Stimulated activated CD8-positive, alpha-beta memory T cell treated with anti-CD3 and anti-CD28 coated beads, Interleukin-7, amount 100 ng/mL, for 24 hours (primary cell): ENCODE measurements around the gene DBF4B.

Source experiments
- DNase-seq: peaks from one replicate; pipeline ENCODE4 v3.0.0-alpha.2; 2020; ENCODE audit warnings: low read depth

Gene DBF4B

DNA sequence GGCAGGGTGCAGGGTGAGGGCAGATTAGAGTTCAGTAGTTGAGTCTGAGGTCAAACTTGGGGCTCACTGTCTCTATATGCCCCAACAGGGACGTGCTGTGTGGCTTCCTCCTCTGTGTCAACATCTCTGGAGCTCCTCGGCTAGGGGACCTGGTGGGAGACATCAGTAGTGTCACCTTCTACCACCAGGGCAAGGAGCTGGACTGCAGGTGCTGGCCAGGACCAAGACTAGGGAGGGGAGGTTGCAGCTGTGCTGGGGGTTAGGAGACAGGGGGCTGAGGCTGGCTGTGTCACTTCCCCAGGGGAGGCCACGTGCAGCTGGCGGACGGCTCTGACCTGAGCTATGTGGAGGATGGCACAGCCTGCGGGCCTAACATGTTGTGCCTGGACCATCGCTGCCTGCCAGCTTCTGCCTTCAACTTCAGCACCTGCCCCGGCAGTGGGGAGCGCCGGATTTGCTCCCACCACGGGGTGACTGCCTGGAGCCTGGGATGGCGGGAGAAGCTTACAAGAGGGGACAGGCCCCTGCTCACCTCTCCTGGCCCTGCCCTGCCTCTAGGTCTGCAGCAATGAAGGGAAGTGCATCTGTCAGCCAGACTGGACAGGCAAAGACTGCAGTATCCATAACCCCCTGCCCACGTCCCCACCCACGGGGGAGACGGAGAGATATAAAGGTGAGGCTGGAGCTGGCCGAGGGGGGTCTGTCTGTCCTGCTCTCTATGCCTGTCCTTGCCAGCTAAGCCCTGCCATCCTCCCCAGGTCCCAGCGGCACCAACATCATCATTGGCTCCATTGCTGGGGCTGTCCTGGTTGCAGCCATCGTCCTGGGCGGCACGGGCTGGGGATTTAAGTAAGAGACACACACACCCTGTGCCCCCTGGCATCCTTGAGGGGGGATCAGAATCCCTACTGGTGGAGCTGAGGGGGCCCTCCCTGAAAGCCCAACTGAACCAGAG is 69.2 kb downstream of the DBF4B start:
- DNase-seq = no peak

DNA sequence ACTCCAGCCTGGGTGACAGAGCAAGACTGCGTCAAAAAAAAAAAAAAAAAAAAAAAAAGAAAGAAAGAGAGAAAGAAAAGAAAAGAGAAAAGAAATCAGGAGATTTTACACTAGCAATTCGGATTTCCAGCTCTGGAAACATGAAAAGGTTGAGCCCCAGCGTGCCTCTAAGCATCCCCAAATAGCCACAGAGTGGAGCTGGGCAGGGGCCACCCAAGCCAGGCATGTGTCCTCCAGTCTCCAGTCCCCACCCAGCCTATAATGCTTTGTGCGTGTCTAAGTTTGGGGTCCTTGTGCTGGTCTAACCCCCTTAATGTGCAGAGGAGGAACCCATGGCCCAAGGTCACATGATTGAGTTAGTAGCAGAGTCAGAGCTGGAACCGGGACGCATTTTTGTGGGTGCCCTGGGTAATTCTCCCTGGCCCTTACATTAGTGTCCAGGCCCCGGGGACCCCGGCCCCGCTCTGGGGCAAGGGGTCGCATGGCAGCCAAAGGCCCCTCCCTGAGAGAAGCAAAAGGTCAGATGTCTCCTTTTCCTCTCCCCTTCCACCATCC is 70.3 kb downstream of the DBF4B start:
- DNase-seq = no peak

DNA sequence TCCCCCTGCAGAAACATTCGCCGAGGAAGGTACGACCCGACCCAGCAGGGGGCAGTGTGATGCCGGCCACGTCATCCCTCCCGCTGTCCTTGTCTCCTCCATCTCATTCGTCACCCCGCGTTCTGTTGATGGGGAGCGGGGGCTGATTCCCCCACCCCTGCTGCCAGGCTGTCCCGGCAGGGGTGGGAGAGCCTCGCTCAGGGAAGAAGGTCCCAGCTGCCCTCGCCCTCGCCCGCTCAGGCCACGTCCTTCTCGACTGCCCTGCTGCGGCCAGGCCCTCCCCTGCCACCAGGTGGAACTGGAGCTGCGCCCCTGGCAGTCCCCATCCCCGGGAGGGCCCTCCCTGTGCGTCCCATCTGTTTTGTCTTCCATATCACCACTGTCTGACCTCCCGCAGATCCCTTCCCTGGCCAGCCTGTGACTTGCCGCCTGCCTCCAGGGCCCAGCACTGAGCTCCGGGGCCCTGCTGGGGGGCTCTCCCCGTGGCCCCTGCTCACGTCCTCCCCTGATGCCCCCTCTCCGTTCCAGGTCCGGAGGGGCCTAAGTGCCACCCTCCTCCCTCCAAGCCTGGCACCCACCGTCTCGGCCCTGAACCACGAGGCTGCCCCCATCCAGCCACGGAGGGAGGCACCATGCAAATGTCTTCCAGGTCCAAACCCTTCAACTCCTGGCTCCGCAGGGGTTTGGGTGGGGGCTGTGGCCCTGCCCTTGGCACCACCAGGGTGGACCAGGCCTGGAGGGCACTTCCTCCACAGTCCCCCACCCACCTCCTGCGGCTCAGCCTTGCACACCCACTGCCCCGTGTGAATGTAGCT is 71.0 kb downstream of the DBF4B start:
- peak; percentile 77 for DNase-seq

DNA sequence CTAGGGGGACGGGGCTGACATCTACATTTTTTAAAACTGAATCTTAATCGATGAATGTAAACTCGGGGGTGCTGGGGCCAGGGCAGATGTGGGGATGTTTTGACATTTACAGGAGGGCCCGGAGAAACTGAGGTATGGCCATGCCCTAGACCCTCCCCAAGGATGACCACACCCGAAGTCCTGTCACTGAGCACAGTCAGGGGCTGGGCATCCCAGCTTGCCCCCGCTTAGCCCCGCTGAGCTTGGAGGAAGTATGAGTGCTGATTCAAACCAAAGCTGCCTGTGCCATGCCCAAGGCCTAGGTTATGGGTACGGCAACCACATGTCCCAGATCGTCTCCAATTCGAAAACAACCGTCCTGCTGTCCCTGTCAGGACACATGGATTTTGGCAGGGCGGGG is 71.7 kb downstream of the DBF4B start:
- DNase-seq = no peak

DNA sequence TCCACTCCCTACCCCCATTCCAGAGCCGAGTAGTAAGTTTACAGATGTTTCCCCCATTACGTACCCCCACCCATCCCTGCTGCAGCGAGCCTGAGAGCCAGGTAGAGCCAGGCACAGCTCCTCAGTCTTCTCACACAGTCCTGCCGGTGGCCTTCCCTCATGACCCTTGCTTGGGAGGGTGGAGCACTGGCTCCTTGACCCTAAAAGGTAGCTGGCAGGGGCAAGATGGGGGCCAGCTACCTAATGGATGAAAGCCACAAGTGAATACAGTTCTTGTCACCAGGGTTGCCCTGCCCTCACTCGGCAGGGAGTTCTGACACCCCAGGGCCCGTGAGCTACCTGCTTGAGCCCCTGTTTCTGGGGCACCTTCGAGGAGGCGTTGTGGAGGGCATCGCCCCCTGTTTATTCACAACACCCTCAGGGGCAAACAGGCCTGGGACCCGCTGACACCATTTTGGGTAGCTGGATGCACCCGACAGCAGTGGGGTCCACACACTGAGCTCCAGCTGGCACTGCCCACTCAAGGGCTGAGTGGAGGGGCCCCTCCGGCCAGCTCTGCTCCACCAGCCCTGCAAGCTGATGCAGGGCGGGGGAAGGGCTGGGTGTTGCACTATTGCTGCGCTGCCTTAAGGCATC is 72.5 kb downstream of the DBF4B start:
- no peak for DNase-seq

DNA sequence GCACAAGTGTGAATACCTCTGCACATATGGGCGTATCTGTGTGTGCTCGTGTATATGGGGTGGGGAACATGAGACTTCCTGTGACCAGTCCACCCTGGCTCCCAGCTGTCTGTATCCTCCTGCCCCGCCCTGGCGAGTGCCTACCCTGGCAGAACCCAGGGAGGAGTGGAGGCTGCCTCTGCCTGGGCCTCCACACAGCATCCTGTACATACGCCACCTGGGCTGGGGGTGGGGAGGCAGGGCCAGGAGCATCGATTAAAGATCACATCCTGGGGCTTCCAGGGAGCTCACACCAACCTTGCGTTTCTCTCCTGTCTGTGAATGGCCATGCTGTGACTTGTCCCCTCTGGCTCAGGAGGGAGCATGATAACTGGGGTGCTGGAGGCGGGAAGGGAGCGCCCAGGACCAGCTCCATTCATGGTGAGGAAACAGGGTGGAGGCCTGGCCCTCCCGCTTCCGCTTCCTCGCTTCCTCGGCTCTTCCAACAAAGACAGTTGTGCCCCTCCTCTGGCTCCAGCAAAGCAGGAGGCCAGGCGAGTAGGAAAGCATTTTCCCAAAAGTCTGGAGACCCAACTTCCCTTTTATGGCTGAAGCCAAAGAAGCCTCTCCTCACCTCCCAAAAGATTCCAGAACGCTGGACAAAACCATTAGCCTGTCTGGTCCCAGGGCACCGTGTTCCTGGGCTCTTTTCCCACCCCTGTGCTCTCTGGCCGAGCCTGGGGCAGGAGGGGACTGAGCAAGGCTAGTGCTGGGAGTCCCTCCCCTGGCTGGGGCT is 73.3 kb downstream of the DBF4B start:
- no peak for DNase-seq

DNA sequence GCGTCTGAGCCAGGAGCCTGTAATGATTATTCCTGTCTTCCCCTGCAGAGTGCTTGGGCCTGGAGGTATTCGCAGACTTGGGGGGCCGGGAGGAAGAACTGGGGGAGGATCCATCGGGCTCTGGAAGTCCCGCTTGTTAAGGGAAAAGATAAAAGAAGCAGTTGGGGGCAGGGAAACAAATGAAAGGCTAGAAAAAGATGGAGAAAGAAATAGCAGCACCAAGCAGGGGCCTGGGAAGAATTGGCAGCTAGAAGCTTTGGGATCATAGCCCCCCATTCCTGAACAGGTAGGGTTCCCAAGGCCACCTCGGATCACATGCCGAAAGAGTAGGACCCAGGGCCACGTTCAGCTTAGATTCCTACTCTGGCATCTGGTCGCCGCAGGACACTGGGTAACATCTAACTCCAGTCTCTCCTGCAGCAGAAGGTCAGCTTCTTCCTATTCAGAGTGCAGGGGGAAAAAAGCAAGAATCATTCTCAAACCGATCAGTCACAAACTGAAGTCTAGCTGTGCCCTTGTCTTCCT is 73.9 kb downstream of the DBF4B start:
- no peak for DNase-seq

DNA sequence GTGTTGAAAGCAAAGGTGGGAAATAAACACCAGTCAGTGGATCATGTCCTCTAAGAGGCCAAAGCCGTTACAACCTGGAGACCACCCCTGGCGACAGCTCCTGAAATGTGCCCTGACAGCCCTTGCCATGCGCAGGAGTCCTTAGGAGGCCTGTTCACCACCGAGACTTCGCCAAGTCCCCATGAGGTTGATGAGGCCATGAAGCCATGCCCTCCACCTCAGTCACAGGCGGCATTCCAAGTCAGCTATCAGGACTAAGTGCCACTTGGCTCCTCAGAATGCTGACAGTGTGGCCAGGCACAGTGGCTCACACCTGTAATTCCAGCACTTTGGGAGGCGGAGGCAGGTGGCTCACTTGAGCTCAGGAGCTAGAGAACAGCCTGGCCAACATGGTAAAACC is 77.5 kb downstream of the DBF4B start:
- DNase-seq = no peak

DNA sequence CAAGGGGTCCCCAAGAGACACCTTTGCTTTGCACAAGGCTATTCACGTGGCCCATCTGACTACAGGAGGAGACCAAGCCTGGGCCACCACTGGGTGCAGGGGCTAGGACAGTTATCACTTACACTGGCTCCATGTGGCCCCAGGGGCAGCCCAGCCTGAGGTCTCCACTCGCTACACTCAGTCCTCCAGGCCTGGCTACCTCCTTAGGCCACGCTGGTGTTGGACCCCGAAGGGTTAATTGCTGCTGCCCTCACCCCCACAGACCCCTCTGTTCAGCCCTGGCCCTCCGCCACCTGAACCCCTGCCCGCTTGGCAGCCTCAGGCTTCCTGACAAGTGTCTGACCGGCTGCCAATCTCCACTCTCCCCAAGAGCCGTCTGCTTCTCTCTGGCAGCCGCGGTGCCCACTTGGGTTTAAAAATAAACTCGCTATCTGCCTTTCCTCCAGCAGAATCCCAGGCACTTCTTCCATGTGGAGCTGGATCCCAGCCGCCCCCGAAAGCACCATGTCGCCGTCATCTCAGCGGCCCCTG is 78.2 kb downstream of the DBF4B start:
- no peak for DNase-seq

DNA sequence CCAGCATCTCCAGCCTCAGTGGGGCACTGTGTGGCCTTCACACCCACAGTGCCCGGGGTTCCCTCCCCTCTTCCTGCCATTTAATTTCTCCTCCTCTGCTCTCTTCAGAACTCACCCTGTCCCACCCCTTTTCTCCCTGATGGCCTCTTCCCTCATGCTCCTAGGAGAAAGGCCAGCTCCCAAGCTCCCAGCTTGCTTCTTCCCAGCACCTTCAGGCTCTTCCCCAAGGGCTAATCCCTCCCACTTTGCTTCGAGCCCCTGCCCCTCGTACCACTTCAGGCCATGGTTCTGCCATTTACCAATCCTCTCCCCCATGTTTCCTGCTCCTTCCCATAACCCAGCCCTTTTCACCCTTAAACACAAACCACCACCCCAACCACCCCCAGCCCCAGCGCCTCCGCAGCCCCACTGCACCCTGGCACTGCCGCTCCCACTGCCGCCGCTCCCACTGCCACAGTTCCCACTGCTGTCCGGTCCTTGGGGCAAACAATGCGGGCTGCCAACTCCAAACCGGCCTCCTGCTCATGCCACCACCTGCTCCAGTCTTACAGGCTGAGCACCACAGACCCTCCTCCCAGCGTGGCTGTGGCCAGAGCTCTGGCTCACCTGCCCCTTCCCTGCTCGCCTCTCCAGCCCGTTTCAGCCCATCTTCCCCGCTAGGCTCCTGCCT is 78.9 kb downstream of the DBF4B start:
- no peak for DNase-seq

DNA sequence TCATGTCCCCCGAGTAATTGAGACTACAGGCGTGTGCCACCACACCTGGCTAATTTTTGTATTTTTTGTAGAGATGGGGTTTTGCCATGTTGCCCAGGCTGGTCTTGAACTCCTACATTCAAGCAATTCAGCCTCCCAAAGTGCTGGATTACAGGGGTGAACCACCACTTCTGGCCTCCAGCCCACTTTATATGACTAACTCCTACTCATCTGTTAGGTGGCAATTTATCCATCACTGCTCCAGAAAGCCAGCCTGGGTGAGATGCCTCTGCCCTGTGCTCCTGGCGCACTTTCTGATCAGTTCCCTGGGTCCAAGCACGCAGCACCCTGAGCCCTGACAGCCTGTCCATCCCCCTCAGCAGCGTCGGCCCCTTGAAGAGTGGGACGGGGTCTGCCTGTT is 79.7 kb downstream of the DBF4B start:
- DNase-seq = no peak

DNA sequence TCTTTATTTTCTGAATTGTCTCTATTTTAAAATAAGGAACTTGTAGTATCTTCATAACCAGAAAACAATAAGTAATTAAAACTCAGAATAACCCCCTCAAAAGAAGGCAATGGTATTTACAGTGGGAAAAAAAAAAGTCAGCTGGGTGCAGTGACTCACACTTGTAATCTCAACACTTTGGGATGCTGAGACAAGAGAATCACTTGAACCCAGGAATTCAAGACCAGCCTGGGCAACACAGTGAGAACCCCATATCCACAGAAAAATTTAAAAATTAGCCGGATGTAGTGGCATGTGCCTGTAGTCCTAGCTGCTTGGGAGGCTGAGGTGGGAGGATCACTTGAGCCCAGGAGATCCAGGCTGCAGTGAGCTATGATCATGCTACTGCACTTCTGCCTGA is 83.8 kb downstream of the DBF4B start:
- no peak for DNase-seq

DNA sequence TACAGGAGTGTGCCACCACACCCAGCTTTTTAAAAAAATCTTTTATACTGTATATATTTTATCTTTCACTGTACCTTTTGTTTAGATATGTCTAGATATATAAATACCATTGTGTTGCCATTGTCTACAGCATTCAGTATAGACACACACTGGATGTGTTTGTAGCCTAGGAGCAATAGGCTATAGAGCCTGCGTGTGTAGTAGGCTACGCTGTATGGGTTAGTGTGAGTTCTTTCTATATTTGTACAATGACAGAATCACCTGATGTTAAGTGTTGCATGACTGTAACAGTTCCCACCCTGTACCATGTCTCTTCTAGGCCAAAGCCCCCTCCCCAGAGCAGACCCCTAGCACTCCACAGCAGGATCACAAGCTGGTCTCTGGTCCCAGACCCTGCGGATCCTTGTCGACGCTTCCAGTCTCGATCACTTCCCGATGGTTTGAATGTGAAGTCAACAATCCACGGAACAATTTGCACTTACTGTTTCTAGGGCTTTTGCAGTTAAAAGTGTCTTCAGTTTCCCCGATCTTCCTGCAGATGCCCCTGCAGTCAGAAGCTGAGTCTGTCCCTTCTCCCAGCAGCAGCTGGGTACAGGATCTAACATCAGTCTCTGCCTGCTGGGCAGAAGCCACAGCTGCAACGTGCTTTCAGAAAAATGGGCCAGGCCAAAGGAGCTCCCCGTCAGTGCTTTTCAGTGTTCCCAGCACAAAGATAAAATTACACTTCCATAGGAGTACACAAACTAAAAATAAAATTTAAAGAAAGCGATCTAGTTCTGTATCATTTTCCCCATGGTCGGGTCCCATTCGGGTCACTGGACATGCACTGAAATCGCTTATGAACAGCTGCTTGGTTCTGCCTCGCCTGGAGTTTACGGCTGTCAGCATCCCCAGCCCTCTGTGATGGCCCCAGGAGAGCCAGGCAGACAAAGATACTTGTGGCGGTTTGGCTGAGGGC is 85.7 kb downstream of the DBF4B start:
- no peak for DNase-seq

DNA sequence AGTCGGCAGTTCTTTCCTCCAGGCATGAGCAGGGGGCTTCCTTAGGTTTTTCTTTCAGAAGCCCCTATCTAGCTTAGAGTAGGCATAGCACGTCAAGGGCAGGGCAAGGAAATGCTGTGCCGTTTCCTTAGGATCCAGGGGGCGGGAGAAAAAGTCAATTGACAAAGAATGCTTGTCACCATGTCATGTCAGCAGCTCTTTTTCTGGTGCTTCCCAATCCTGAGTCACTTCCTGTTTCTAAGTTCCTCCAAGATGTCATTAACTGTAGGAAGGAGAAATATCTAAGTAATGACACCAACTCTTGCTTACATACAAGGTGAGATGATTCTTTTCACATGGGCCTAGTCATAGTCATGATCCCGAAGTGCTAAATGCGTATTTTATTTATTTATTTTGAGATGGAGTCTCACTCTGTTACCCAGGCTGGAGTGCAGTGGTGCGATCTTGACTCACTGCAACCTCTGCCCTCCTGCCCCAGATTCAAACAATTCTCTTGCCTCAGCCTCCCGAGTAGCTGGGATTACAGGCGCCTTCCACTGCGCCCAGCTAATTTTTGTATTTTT is 86.5 kb downstream of the DBF4B start:
- no peak for DNase-seq

DNA sequence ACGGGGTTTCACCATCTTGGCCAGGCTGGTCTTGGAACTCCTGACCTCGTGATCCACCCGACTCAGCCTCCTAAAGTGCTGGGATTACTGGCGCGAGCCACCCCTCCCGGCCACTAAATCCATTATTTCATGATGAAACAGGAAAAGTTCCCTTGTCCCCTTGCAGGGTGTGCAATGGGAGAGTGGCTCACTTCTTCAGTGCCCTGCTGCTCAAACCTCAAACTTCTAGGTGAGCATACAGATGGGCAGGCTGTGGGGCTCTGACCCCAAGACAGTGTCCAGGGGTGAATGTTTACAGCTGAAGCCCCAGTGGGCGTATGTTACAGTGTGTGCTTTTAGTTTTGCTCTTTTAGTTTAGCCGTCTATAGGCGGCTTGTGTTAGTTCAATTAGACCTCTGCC is 87.0 kb downstream of the DBF4B start:
- no peak for DNase-seq

DNA sequence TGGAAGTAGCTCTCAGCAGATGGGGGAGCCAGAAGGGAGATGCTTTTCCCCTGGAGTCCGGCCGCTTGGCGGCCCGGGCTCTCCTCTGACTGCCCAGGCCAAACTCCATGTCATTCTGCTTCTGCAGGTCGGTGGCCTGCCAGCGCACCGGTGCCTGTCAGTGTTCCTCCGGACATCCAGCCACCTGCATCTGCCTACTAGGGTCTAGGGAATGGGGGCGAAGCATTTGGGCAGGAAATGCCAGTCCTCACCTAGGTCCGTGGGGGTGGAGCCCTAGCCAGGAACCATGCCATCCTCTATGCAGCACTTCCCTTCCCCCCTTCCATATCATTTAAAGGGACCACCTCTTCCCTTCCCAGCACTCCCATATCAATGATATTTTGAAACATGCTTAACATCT is 87.5 kb downstream of the DBF4B start:
- DNase-seq = no peak

DNA sequence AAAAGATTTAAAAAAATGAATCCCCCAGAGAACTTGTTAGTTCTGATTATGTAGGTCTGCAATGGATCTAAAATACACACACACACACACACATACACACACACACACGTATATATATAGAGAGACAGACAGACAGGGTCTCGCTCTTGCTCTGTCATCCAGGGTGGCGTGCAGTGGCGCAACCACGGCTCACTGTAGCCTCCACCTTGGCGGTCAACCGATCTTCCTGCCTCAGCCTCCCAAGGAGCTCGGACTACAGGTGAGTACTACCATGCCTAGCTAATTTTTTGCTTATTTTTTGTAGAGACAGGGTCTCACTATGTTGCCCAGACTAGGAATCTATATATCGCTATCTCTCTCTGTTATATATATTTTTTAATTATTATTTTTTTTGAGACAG is 88.3 kb downstream of the DBF4B start:
- no peak for DNase-seq

DNA sequence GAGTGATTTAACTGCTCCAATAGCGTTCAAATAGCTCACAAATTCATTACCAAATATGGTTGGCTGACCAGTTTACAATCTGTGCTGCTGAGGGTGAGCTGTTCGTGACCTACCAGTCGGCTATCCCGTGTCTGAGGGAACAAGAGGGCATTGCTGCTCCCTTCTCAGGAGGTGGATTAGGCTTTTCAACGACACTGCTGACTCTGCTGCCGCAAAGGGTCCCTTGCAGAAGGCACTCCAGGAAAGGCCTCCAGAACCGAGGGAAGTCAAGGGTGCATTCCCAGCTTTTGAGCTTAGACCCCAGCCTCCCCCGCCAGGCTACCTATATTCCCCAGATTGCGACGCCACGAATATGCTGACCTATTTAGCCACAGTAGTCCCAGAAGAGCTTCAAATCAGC is 89.3 kb downstream of the DBF4B start:
- DNase-seq = no peak

DNA sequence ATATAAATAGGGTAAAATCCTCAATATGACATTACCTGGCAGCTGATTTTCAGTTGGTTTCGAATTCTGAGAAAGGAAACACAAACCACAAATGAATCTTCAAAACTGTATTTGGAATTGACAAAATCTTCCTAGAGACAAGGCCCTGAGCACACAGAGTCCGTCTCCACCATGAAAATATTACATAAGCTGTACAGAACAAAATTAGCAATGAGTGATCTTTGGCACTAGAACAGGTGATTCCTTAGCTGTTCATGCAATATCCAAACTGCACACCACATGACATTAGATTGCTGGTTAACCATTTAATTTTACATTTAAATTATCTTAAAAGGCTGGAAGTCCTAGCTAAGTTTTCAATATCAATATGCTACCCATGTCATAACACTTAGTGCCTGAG is 89.9 kb downstream of the DBF4B start:
- DNase-seq = no peak
